ENCODE measurements around the gene BABAM2. TPM values are rescaled to one million over a fixed set of nuclear protein-coding genes. Genes with fewer than 3 reads are reported as not detected.

BABAM2 gene
- total RNA-seq, 4 donors from 2014 or later: 34.4 to 44.9 (median 38.3) TPM

GRCh38 chr2:27972311-27972710, 81.8 kb downstream of the BABAM2 start:
- TF ChIP-seq CTCF (IDR thresholded peaks at IDR 0.05; ENCODE audit: low read depth): no peak

- no peak for TF ChIP-seq CTCF (IDR thresholded peaks at IDR 0.05; ENCODE audit: low read depth)
These were observed 83.1 kb downstream of the BABAM2 start for GRCh38 chr2:27973592-27973991.

GRCh38 chr2:27976308-27976707, 85.8 kb downstream of the BABAM2 start:
- no peak for TF ChIP-seq CTCF (IDR thresholded peaks at IDR 0.05; ENCODE audit: low read depth)

GRCh38 chr2:27977731-27978312, 87.3 kb downstream of the BABAM2 start:
- no peak for TF ChIP-seq CTCF (IDR thresholded peaks at IDR 0.05; ENCODE audit: low read depth)

GRCh38 chr2:27980242-27980641, 89.7 kb downstream of the BABAM2 start:
- no peak for TF ChIP-seq CTCF (IDR thresholded peaks at IDR 0.05; ENCODE audit: low read depth)

GRCh38 chr2:27984153-27984552, 93.6 kb downstream of the BABAM2 start:
- TF ChIP-seq CTCF (IDR thresholded peaks at IDR 0.05; ENCODE audit: low read depth): no peak

- no peak for TF ChIP-seq CTCF (IDR thresholded peaks at IDR 0.05; ENCODE audit: low read depth)
These were observed 97.8 kb downstream of the BABAM2 start for GRCh38 chr2:27988306-27988705.
